Coronary artery (tissue), 2 donors: ENCODE results near the gene ARL14EP.
A peak's percentile ranks its signal among the peaks of the same experiment; 100 is the strongest.

ENCODE experiments used
- DNase-seq: peaks from one replicate; pipeline ENCODE4 v3.0.0-alpha.2; 2017; ENCODE audit warnings: low spot score
- H3K27ac ChIP-seq, 2 donors: fragments of 200-600 bp; sonication (generic); one replicate each; pipeline ENCODE4 v1.5.1; 2016 to 2019
- H3K4me3 ChIP-seq: fragments of 200-600 bp; sonication (generic); 2 replicates; pipeline ENCODE4 v1.5.1; 2016; ENCODE audit warnings: mild to moderate bottlenecking, moderate library complexity
- CTCF ChIP-seq: fragments of 200-600 bp; sonication (generic); IDR thresholded peaks from one replicate; pipeline ENCODE4 v1.5.1; 2019; ENCODE audit warnings: antibody characterized with exemption

Gene ARL14EP

GRCh38 chr11:30345644-30346043 is 22.7 kb downstream of the ARL14EP start:
- TF ChIP-seq CTCF = no peak
- Histone ChIP-seq H3K4me3 (no peak overlapping the region), H3K27ac (no peak overlapping the region)
- DNase-seq = no peak

GRCh38 chr11:30346068-30346688 is 23.3 kb downstream of the ARL14EP start:
- TF ChIP-seq CTCF = peak; percentile 23
- no peak for DNase-seq
- Histone ChIP-seq H3K27ac (no peak overlapping the region), H3K4me3 (no peak overlapping the region)

DNA sequence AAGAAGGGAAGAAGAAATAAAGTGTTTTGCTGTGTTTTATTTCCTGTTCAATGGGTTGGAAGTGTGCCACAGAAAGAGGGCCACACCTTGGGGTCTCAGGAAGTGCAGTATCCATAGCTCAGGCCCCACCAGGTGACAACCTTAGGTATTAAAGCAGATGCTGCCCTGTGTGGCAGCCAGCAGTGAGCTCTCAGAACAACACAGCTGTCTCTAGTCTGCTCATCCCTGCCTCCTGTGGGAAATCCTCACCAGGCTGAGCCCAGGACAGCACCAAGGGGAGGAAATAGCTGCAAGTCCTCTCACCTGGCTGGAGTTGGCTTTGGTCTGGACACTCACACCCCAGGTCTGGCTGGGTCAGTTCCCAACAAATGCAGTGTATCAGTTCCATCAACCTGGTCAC is 25.1 kb downstream of the ARL14EP start:
- Histone ChIP-seq H3K27ac (no peak overlapping the region), H3K4me3 (no peak overlapping the region)
- DNase-seq = no peak
- no peak for TF ChIP-seq CTCF

GRCh38 chr11:30349885-30350284 is 27.0 kb downstream of the ARL14EP start:
- no peak overlapping the region for H3K4me3 ChIP-seq
- TF ChIP-seq CTCF = no peak
- H3K27ac ChIP-seq = no peak overlapping the region
- no peak for DNase-seq

DNA sequence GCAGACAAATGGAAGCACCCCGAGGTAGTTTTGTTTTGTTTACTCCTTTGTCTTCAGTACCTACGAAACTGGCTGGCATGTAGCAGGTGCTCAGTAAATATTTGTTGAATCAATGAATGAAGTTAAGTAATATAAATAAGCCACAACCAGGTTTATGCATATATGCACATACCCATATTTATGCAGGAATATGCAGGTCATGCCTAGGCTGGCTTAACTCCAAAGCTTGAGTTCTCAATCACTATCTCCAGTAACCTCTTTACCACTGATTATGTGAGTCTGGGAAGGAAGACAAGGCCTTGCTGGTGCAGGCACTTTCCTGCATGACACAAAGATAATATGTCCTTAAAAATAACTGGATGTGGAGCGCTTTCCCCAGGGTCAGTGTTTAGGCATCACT is 27.5 kb downstream of the ARL14EP start:
- H3K4me3 ChIP-seq = no peak overlapping the region
- TF ChIP-seq CTCF = no peak
- H3K27ac ChIP-seq = no peak overlapping the region

GRCh38 chr11:30351061-30351460 is 28.2 kb downstream of the ARL14EP start:
- Histone ChIP-seq H3K27ac (no peak overlapping the region), H3K4me3 (no peak overlapping the region)
- no peak for DNase-seq
- no peak for TF ChIP-seq CTCF

More for the DNA sequence above, 27.5 kb downstream of the ARL14EP start:
- no peak for DNase-seq

GRCh38 chr11:30356391-30356790 is 33.5 kb downstream of the ARL14EP start:
- H3K27ac ChIP-seq = no peak overlapping the region
- DNase-seq = no peak
- H3K4me3 ChIP-seq = no peak overlapping the region
- no peak for TF ChIP-seq CTCF
